RKO (cell line): Measurements from ENCODE around the gene TECTA.

Experiments
- DNase-seq: peaks from one replicate; pipeline ENCODE4 v3.0.0-alpha.2; 2016; ENCODE audit warnings: low spot score

Gene TECTA, protein sequence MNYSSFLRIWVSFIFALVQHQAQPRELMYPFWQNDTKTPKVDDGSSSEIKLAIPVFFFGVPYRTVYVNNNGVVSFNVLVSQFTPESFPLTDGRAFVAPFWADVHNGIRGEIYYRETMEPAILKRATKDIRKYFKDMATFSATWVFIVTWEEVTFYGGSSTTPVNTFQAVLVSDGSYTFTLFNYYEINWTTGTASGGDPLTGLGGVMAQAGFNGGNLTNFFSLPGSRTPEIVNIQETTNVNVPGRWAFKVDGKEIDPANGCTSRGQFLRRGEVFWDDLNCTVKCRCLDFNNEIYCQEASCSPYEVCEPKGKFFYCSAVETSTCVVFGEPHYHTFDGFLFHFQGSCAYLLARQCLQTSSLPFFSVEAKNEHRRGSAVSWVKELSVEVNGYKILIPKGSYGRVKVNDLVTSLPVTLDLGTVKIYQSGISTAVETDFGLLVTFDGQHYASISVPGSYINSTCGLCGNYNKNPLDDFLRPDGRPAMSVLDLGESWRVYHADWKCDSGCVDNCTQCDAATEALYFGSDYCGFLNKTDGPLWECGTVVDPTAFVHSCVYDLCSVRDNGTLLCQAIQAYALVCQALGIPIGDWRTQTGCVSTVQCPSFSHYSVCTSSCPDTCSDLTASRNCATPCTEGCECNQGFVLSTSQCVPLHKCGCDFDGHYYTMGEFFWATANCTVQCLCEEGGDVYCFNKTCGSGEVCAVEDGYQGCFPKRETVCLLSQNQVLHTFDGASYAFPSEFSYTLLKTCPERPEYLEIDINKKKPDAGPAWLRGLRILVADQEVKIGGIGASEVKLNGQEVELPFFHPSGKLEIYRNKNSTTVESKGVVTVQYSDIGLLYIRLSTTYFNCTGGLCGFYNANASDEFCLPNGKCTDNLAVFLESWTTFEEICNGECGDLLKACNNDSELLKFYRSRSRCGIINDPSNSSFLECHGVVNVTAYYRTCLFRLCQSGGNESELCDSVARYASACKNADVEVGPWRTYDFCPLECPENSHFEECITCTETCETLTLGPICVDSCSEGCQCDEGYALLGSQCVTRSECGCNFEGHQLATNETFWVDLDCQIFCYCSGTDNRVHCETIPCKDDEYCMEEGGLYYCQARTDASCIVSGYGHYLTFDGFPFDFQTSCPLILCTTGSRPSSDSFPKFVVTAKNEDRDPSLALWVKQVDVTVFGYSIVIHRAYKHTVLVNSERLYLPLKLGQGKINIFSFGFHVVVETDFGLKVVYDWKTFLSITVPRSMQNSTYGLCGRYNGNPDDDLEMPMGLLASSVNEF (N-terminal part only)

DNA sequence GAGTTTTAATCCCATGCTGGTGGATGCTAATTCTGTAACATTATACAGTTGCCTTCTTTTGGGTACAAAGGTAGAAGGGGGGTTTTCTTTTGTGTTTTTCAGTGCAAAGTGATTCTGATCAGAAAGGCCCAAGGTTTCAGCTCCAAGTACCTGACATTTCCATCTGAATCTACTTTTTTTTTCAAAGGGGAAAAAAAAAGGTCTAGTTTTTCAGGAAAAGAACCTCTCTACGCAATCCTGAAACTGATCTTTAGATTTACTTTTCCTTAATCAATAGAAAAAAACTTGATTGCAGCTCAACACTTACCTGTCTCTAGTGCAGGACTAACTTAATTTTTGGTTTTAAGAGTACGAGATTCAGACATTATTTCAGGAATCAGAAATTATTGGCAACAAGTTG is at the start of gene TECTA:
Gene TECTA (plus strand): TSS at position 301 of the 400 bp plus-strand sequence. CDS start 1,423 bp downstream, outside the sequence.
- DNase-seq: no peak

DNA sequence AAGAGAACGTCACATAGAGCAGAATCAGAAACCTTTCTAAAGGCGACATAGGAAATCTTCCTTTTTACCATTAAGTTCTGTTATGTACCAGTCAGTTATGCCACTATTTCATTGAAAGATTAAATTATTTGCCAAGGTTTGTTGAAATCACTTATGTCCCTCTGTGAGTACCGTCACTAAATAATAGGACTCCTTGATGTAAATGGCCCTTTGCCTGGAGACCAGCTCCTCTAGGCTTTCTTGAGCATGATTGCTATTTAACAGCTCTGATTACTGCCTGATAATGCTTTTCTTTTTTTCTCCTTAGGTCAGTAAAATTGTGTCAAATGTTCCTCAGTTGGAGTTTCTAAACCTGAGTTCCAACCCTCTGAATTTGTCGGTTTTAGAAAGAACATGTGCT is 47.8 kb upstream of the TECTA start:
- no peak for DNase-seq

DNA sequence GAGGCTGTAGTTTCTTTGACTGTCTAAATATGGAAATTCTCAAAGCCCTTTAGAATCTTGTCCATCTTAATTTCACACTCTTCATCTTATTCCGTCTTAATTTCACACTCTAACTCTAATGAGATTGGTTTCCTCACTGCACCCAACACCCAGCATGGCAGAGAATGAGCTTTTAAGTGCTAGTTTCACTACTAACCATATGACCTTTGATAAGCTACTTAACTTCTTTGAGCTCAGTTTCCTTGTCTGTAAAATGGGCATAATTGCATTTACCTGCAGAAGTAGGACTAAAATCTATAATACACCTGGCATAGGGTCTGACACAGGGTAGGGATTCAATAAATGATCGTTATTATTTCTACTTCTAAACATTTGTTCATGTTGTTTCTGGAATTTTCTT is 46.8 kb upstream of the TECTA start:
- DNase-seq: no peak

DNA sequence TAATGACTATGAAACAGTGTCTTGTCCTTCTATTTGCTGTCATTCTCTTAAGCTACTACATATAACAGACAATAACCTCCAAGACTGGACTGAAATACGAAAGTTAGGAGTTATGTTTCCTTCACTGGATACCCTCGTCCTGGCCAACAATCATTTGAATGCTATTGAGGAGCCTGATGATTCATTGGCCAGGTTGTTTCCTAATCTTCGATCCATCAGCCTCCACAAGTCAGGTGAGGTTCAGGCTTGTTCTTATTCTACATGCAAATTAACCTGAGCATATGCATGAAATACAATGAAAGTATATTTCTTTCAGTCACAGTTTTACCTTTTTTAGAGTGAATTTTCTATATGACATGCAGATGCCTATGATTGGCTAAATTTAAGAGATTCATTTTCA is 46.0 kb upstream of the TECTA start:
- DNase-seq: no peak

DNA sequence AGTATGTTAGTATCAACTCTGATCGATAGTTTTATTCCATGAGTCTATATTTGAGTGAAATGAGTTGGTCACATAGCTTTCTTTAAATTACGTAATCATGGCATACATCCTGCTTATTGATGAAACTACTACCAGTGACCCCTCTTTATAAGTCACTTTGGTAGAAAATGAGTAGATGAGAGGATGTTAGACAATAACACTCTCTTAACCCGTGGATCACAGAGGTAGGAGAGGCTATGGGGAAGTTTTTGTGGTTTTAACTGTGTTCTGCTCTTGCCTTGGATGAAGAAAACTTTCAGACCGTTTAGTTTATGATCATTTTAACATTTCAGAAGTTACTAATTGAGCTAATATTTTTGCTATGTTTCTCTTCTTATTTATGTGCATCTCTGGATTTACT is 43.1 kb upstream of the TECTA start:
- no peak for DNase-seq

DNA sequence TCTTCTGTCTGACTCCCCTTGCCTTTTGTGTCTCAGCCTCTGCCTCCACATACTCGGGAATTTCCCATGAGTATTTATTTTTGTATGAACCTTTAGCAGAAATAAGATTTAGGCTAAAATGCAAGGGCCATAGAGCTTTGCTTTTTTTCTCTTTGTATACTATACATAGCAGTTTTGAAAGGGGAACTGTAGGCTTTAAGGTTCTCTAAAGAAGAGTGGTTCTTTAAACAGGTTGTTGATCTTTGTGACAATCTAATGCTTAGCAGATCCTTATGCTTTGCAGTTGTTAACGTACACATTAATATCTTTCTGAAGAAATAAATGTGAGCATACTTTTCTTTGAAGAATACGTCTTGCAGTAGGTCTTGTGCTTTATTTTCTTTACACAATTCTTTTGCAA is 42.1 kb upstream of the TECTA start:
- DNase-seq: no peak

DNA sequence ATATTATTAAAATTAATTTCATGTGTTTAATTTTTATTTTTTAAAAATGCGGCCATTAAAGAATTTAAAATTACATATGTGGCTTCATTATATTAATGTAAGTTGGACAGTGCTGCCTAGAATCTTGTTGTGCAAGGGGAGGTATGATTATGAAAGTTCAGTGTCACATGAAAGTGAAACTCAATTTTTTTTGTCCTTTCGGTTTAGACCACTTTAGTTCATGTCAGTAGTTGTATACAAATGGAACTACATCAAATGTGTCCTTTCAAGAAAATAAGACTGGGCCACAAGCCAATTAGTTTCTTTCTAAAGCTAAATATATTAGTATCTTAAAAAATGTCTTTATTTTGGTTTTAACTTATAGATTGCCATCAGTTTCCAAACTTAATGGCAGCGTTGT is 41.4 kb upstream of the TECTA start:
- no peak for DNase-seq

DNA sequence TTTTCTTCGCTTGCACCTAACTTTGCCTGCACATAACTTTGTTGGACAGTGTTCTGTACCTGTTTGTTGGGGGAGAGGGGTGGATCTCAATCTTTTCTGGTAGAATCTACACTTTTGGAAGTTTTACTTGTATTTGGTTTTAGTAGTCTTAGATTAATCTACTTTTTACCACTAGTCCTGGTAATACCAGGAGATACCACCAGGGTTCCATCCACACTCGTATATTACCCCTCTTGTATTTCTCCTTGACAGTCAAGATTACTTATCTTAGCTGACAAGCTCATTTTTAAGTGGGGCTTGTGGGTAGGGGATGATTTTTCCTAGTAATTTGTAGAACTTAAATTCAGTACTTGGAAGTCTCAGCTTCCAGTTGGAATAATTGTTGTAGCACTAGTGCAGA is 37.3 kb upstream of the TECTA start:
- DNase-seq: no peak

DNA sequence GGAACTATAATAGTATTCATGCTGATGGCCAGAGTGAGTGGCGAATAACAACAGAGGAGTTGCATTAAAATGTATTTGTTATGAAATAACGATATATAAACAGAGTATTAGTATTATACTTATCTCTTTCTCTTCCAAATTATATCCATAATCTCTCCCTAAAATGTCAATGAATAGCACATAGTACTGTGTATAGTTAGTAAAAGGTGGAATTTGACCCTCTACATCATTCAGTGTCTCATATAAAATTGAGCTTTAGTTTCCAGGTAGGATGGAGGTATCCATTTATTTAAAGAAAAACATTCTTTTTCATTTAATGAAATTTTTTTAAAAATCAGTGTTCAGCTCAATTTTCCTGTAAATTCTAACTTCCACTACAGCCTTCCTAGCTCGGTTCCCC is 34.4 kb upstream of the TECTA start:
- no peak for DNase-seq

DNA sequence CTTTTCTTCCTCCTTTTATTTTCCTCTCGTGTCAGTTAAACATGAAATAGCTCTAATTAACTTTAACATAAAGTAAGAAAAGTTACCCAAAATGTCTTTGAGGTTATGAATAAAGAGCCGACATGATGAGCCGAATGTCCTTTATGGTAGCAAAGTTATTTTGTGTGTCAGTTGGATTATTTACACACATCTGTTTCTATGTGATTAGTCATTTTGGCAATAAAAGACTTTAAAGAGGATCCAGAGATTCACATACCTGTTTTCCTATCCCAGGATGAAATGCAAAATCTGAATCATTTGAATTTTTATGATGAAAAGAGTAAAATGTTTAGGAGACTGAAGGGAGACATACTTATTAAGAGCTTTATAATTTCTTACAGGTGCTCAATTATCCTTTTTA is 34.0 kb upstream of the TECTA start:
- DNase-seq: no peak

DNA sequence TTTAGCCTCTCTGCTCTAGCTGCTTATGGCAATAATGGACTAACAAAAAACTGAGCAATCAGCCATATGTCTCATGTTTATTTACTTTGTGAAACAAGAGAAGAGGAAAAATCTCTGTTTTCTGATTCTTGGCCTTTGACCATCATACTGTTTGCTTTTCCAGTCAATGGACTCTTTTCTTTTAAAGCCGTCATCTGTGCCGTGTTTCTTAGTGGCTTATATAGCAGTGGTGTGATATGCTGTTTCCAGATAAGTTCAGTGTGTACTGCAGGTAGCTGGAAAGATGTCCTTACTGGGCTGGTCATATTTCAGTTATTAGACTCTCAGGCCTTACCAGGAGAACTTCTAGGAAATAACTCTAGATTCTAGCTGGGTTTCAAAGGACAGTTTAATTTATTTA is 33.6 kb upstream of the TECTA start:
- DNase-seq: no peak

DNA sequence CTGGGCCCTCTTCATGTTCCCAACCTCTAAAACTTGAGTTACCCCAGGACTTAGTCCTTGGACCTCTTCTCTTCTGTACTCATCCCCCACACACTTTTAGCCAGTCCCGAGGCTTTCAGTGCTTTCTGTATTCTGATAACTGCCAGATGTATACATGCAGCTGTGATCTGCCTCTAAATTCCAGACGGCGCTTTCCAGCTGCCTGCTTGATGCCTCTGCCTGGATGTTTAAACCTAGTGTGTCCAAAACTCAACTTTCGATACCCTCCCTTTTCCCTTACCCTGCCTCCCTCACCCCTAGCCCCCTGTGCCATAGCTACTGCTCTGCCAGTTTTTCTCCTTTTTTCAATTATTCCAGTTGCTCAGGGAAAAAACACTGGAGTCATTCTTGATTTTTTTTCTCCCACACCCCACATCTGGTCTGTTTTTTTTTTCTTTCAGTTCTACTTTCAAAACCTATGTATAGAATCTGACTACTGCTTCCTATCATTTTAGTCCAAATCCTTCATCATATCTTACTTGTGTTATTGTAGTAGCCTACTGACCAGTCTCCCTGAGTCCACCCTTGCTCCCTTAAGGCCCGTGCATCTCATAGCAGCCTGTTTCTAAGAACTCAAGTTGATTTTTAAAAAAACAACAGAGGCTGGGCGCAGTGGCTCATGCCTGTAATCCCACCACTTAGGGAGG is 32.9 kb upstream of the TECTA start:
- no peak for DNase-seq

DNA sequence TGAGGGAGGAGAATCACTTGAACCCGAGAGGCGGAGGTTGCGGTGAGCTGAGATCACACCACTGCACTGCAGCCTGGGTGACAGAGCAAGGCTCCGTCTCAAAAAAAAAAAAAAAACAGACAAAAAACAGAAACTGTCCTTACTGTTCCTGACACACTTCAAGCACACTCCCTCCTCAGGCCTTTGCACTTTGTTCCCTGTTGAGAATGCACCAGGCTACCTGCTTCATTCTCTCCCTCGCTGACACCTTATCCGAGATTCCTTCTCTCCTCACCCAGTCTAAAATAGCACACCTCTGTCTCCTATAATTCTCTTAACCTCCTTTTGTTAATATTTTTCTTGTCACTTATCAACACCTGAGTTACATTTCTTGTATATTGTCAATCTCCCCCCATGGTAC is 32.3 kb upstream of the TECTA start:
- no peak for DNase-seq

DNA sequence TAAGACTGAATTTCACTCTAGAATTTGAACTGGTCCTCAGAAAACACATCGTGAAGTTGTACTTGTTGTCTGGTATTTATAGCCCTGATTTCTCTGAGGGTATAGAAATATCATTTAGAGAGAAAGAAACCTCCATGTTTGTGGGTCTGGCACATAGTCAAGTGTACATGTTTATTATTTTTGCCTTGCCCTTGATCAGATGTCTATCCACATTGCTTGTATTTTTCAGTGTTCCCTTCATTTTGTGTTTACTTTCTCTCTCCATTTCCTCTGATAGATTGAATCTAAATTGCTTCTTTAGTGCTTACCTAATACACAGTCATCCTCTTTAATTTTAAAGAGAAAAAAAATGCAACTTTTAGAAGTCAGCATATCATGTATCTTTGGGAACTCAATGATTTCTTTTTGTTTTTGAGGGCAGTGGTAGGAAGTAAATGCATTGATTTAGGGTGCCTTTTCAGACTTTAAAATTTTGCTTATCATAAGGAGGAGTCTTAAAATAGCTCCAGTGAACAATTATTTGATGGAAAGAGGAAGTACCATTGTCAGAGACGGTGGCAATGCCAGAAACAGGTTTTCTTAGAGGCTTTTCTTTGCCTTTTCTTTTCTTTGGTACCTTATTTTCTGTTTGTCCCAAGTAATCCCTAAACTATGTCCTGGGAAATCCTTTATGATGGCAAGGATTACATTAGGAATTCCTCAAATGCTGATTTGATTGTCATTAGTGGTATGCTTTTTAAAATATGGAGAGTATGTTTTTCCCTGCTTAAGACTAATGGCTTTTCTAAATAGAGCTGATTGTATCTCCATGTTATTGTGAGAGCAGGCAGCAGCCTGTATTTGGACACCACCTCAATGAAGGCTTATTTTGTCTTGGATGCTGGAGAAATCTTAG is 29.8 kb upstream of the TECTA start:
- no peak for DNase-seq

DNA sequence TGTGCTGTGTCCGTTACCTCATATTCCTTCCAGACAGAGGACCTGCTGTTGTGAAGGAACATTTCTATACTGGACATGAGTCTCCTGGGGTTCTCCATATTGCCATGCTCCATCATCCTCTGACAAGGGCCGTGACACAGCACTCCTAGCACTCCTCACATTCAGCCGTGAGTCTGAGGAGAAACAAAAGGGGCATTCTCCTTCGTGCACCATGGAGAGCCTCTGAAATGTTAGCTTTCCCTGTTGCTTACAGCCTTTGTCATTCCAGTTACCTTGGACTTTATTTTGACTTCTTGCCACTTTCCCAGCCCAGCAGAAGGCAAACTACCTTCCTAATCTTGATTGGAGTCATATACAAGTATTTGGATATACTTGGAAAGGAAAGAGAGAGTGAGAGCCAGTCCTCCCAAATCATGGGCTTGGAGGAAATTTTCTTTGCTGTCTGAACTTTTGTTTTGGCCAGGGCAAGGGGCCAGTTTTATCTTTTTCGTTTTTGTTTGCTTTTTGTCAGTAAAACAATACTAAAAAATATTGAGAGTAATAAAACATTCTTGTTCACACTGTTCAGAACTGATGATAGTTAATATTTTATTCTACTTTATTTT is 29.1 kb upstream of the TECTA start:
- DNase-seq: no peak

DNA sequence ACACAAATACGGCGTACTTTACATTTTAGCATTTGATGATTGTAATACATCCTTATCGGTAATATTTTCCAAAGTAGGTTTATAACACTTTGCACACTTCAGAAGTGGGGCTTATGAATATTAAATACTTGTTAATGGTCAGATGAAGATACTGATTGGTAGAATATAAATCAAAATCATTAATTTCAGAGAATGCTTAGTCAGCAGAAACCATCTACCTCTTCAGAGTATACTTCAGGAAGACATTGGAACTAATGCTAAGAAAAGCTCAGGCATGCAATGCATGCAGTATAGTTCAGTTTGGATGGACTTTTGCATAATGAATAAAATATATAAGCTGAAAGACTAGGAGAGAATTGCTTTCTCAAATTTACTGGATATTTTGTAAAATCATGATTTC is 19.7 kb upstream of the TECTA start:
- DNase-seq: no peak

DNA sequence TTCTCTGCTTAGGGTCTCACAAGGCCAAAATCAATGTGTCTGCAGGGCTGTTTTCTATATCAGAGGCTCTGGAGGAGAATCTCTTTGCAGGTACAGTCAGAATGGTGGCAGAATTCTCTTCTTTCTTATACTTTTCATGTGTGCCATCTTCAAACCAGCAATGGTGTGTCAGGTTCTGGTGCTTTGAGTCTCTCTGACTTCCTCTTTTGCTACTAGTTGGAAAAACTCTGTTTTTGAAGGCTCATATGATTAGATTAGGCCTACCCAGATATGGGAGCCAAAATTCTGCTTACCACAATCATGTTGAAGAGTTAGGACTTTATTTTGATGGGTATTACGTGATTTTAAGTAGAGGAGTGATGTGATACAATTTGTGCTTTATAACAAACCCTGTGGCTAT is 18.8 kb upstream of the TECTA start:
- no peak for DNase-seq

DNA sequence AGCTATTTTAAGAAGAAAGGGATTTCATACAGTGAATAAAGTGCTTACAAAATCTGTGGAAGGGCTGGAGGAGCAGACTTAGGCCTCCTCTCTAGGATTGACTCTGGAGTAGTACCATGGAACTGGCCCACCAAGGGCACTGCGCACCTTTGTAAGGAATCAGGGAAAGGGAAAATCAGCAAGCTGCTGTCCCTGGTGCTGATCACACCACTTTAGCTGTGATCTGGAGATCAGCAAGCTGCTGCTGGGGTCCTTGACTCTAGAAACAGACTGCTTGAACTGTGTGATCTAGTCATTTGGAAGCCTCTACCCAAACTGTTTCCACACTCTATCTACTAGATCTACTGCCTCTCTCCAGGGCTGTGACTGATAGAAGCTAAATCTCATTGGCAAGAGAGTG is 18.4 kb upstream of the TECTA start:
- peak; percentile 8 for DNase-seq

DNA sequence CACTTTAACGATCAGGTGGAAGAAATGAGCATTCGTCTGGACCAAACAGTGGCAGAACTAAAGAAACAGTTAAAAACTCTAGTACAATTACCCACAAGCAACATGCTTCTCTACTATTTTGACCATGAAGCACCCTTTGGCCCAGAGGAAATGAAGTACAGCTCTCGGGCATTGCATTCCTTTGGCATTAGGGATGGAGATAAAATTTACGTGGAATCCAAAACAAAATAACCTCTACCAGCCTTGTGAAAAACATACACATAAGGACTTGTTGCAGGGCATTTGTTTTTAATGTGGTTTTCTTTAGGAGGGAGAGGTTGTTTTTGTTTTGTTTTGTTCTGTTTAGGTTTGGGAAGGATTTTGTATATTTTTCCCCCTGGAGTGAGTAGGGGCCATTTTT is 14.2 kb upstream of the TECTA start:
- DNase-seq: no peak

DNA sequence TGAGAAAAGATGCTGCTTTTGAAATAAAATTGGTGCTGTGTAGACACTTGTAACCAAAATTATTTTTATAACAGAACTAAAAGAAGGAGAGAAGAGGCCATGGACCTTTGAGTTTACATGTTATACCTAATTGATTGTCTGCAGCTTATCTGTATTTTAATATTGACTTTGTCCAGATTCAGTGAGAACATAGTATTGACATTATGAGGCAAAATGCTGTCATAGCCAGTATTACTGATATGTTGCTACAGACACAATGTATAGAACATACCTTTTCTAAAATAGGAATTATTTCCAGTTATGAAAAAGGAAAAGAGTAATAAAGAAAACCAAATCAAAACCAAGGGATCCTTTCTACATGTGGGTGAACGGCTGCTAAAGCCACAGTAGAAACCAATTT is 11.5 kb upstream of the TECTA start:
- DNase-seq: no peak
